ENCODE results near the gene ZDHHC7.

The ZDHHC7 gene

GRCh38 chr16:84973236-84973635 is 38.1 kb downstream of the ZDHHC7 start:
- DNase-seq (ENCODE audit: insufficient read length, low spot score) (no peak), FAIRE-seq (no peak)

- DNase-seq (ENCODE audit: insufficient read length, low spot score) (peak; percentile 87), FAIRE-seq (peak; percentile 89)
Observed at GRCh38 chr16:84970447-84971127, 40.7 kb downstream of the ZDHHC7 start.

GRCh38 chr16:84967828-84968227 is 43.5 kb downstream of the ZDHHC7 start:
- FAIRE-seq (no peak), DNase-seq (ENCODE audit: insufficient read length, low spot score) (no peak)

- no peak for DNase-seq (ENCODE audit: insufficient read length, low spot score)
- peak; percentile 98 for FAIRE-seq
Observed at GRCh38 chr16:84965428-84966415, 45.6 kb downstream of the ZDHHC7 start.

- no peak for DNase-seq (ENCODE audit: insufficient read length, low spot score)
- no peak for FAIRE-seq
Observed at GRCh38 chr16:84964386-84965128, 46.8 kb downstream of the ZDHHC7 start.

GRCh38 chr16:84963066-84963465 is 48.3 kb downstream of the ZDHHC7 start:
- FAIRE-seq, result no peak
- DNase-seq (ENCODE audit: insufficient read length, low spot score), result no peak

- DNase-seq (ENCODE audit: insufficient read length, low spot score) (no peak), FAIRE-seq (no peak)
Observed at GRCh38 chr16:84960942-84961341, 50.4 kb downstream of the ZDHHC7 start.

- DNase-seq (ENCODE audit: insufficient read length, low spot score) (no peak), FAIRE-seq (no peak)
Observed at GRCh38 chr16:84959784-84960417, 51.4 kb downstream of the ZDHHC7 start.

- DNase-seq (ENCODE audit: insufficient read length, low spot score) (no peak), FAIRE-seq (no peak)
Observed at GRCh38 chr16:84959045-84959576, 52.2 kb downstream of the ZDHHC7 start.

- FAIRE-seq (no peak), DNase-seq (ENCODE audit: insufficient read length, low spot score) (no peak)
Observed at GRCh38 chr16:84957792-84958191, 53.5 kb downstream of the ZDHHC7 start.

GRCh38 chr16:84957192-84957591 is 54.1 kb downstream of the ZDHHC7 start:
- DNase-seq (ENCODE audit: insufficient read length, low spot score), result no peak

GRCh38 chr16:84955427-84955826 is 55.9 kb downstream of the ZDHHC7 start:
- FAIRE-seq (no peak), DNase-seq (ENCODE audit: insufficient read length, low spot score) (no peak)

More at GRCh38 chr16:84957192-84957591, 54.1 kb downstream of the ZDHHC7 start:
- no peak for FAIRE-seq

GRCh38 chr16:84953190-84953746 is 58.1 kb downstream of the ZDHHC7 start:
- FAIRE-seq, result no peak

GRCh38 chr16:84952335-84953189 is 58.8 kb downstream of the ZDHHC7 start:
- FAIRE-seq (peak; percentile 26), DNase-seq (ENCODE audit: insufficient read length, low spot score) (peak; percentile 85)

More at GRCh38 chr16:84953190-84953746, 58.1 kb downstream of the ZDHHC7 start:
- DNase-seq (ENCODE audit: insufficient read length, low spot score), result no peak

GRCh38 chr16:84950906-84951305 is 60.4 kb downstream of the ZDHHC7 start:
- DNase-seq (ENCODE audit: insufficient read length, low spot score) (no peak), FAIRE-seq (no peak)

- DNase-seq (ENCODE audit: insufficient read length, low spot score), result no peak
- FAIRE-seq, result no peak
Observed at GRCh38 chr16:84949772-84950436, 61.4 kb downstream of the ZDHHC7 start.

GRCh38 chr16:84948851-84949610 is 62.3 kb downstream of the ZDHHC7 start:
- FAIRE-seq (peak; percentile 87), DNase-seq (ENCODE audit: insufficient read length, low spot score) (no peak)
